ENCODE data around the gene CHST9. TPM values are rescaled to one million over a fixed set of nuclear protein-coding genes. Genes with fewer than 3 reads are reported as not detected.

The CHST9 gene
- total and polyA plus RNA-seq, 9 of the 15 experiments (the other 6 are each of a cell fraction or from before 2014, with no cell fraction given): not detected

DNA sequence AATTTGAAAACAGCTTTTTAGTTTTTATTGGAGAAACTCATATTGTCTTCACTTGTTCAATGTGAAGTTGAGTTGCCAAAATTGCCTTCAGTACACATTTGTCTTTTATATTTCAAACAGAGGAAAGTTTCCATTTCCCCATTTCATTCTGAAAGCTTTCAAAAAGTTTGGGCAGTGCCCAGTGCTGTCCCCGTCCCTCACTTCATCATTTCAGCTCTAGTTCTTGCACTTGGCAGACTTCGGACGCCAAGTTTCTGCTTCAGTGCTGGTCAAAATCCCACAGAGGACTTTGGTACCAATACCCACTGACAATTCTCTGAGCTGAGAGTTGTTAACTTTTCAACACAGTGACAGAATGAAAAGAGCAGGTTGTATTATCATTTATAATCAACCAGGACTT, 276.2 kb downstream of the CHST9 start (continued):
- TF ChIP-seq, protein P1, sequence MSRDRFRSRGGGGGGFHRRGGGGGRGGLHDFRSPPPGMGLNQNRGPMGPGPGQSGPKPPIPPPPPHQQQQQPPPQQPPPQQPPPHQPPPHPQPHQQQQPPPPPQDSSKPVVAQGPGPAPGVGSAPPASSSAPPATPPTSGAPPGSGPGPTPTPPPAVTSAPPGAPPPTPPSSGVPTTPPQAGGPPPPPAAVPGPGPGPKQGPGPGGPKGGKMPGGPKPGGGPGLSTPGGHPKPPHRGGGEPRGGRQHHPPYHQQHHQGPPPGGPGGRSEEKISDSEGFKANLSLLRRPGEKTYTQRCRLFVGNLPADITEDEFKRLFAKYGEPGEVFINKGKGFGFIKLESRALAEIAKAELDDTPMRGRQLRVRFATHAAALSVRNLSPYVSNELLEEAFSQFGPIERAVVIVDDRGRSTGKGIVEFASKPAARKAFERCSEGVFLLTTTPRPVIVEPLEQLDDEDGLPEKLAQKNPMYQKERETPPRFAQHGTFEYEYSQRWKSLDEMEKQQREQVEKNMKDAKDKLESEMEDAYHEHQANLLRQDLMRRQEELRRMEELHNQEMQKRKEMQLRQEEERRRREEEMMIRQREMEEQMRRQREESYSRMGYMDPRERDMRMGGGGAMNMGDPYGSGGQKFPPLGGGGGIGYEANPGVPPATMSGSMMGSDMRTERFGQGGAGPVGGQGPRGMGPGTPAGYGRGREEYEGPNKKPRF (IDR thresholded peaks at IDR 0.05; ENCODE audit: low read depth, low read length): no peak
- no peak for TF ChIP-seq TCF15 (CRISPR knock-in tag; IDR thresholded peaks at IDR 0.05)
- no peak for TF ChIP-seq MIER1 (IDR thresholded peaks at IDR 0.05; ENCODE audit: low read depth)

GRCh38 chr18:26902291-26902690, 282.8 kb downstream of the CHST9 start:
- H3K27ac ChIP-seq (ENCODE audit: extremely low read depth, low read depth, low read length): no peak overlapping the region
- in situ Hi-C loops (cut with MboI): no loop called here
- H3K4me1 ChIP-seq (replicated peaks in 1 of 2; ENCODE audit: control insufficient read depth in 2 of 2, insufficient read depth in 2 of 2, low read length in 2 of 2): no peaks in the 10 kb centered on the region
- ChIA-PET CTCF (ENCODE audit: low intra/inter-chr PET ratio) (no interaction called here), POLR2A (no interaction called here)
- BruUV-seq (replicated peaks): no TSS peak
- H4K20me1 ChIP-seq (replicated peaks; ENCODE audit: control insufficient read depth, insufficient read depth, low read length): no peaks in the 10 kb centered on the region
- no peak overlapping the region for H3K9ac ChIP-seq (ENCODE audit: insufficient read depth in 1 of 2, low read depth in 2 of 2, low read length in 2 of 2)
- WGBS (ENCODE audit: insufficient coverage, low coverage, missing lambda C conversion rate): 1% methylated on average over 5 of the region's 5 CpGs
- FAIRE-seq: no peak
- H3K4me2 ChIP-seq (ENCODE audit: insufficient read depth, low read length): no peak overlapping the region
- intact Hi-C loops (cut with micrococcal nuclease): no loop called here
- H2AFZ ChIP-seq (ENCODE audit: low read depth, low read length): no peak overlapping the region
- DNase-seq (ENCODE audit: extremely low read depth in 1 of 4, low spot score in 3 of 4): no peak
- no peaks in the 10 kb centered on the region for H3K9me3 ChIP-seq (replicated peaks; ENCODE audit: control insufficient read depth, insufficient read depth, low read depth, low read length)
- no peak for ATAC-seq
- H3K36me3 ChIP-seq (ENCODE audit: control insufficient read depth, insufficient read depth, low read length): no peaks in the 10 kb centered on the region
- H3K27me3 ChIP-seq (ENCODE audit: control insufficient read depth in 2 of 2, insufficient read depth in 2 of 2, low read length in 2 of 2): no peaks in the 10 kb centered on the region
- H3K4me3 ChIP-seq: no peak overlapping the region
- no peaks in the 10 kb centered on the region for H3K79me2 ChIP-seq (ENCODE audit: control insufficient read depth, insufficient read depth, low read length)
- H3K9me1 ChIP-seq (ENCODE audit: control insufficient read depth, insufficient read depth, low read length): no peaks in the 10 kb centered on the region
- TF ChIP-seq RAD21 (CRISPR knock-in tag; conservative IDR thresholded peaks at IDR 0.05 in 1 of 2, IDR thresholded peaks at IDR 0.05 in 1 of 2): no peak
- no peak for TF ChIP-seq CGGBP1 (CRISPR knock-in tag; IDR thresholded peaks at IDR 0.05)
- TF ChIP-seq MNT (conservative IDR thresholded peaks at IDR 0.05): no peak
- no peak for TF ChIP-seq ZNF449 (CRISPR knock-in tag; IDR thresholded peaks at IDR 0.05)
- no peak for TF ChIP-seq ZNF431 (CRISPR knock-in tag; IDR thresholded peaks at IDR 0.05)
- TF ChIP-seq, protein P2, sequence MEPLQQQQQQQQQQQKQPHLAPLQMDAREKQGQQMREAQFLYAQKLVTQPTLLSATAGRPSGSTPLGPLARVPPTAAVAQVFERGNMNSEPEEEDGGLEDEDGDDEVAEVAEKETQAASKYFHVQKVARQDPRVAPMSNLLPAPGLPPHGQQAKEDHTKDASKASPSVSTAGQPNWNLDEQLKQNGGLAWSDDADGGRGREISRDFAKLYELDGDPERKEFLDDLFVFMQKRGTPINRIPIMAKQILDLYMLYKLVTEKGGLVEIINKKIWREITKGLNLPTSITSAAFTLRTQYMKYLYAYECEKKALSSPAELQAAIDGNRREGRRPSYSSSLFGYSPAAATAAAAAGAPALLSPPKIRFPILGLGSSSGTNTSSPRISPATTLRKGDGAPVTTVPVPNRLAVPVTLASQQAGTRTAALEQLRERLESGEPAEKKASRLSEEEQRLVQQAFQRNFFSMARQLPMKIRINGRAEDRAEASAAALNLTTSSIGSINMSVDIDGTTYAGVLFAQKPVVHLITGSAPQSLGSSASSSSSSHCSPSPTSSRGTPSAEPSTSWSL (CRISPR knock-in tag; IDR thresholded peaks at IDR 0.05; ENCODE audit: borderline replicate concordance): no peak
- TF ChIP-seq, protein P3, sequence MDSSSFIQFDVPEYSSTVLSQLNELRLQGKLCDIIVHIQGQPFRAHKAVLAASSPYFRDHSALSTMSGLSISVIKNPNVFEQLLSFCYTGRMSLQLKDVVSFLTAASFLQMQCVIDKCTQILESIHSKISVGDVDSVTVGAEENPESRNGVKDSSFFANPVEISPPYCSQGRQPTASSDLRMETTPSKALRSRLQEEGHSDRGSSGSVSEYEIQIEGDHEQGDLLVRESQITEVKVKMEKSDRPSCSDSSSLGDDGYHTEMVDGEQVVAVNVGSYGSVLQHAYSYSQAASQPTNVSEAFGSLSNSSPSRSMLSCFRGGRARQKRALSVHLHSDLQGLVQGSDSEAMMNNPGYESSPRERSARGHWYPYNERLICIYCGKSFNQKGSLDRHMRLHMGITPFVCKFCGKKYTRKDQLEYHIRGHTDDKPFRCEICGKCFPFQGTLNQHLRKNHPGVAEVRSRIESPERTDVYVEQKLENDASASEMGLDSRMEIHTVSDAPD (CRISPR knock-in tag; IDR thresholded peaks at IDR 0.05): no peak
- no peak for TF ChIP-seq SRF (CRISPR knock-in tag; IDR thresholded peaks at IDR 0.05)
